A549 (cell line): ENCODE data around the gene FRMD4A.

Experiments
- CHD4 ChIP-seq: fragments of 200-600 bp; sonication (generic); IDR thresholded peaks from 2 replicates; pipeline ENCODE4 v1.6.1; 2016; ENCODE audit warnings: antibody characterized with exemption, mild to moderate bottlenecking, borderline replicate concordance
- EP300 ChIP-seq, 2 experiments: fragments of >200 bp; sonication (Bioruptor Twin); formaldehyde crosslinking; IDR thresholded peaks; 2 replicates in 1 of 2; 3 replicates in 1 of 2; pipeline ENCODE4 v1.6.1; 2016 to 2017
- HOXB13 ChIP-seq: fragments of 250-450 bp; sonication (Bioruptor Pico); IDR thresholded peaks from 2 replicates; pipeline ENCODE4 v1.5.0; 2020; ENCODE audit warnings: low read depth, mild to moderate bottlenecking, moderate library complexity
- JUN ChIP-seq, 2 experiments: fragments of >200 bp; sonication (Bioruptor Twin); formaldehyde crosslinking; IDR thresholded peaks; 2 replicates in 1 of 2; 3 replicates in 1 of 2; pipeline ENCODE4 v1.6.1; 2016 to 2017
- MAZ ChIP-seq: fragments of 150-350 bp; IDR thresholded peaks from 2 replicates; pipeline ENCODE4 v1.6.1; 2014; ENCODE audit warnings: antibody characterized with exemption, low read depth, low read length, borderline replicate concordance
- NR3C1 ChIP-seq: fragments of >200 bp; sonication (Bioruptor Twin); formaldehyde crosslinking; IDR thresholded peaks from 3 replicates; pipeline ENCODE4 v1.6.1; 2017
- POLR2A ChIP-seq: IDR thresholded peaks from 2 replicates; pipeline ENCODE4 v1.6.1; 2012; ENCODE audit warnings: mild to moderate bottlenecking, low read length
- RAD21 ChIP-seq, 2 experiments: fragments of >200 bp in 1 of 2; sonication (Bioruptor Twin) in 1 of 2; formaldehyde crosslinking in 1 of 2; IDR thresholded peaks in 1 of 2; conservative IDR thresholded peaks in 1 of 2; 2 replicates in 1 of 2; 3 replicates in 1 of 2; pipeline ENCODE4 v1.6.1; 2012 to 2018; ENCODE audit warnings: inconsistent platforms in 1 of 2
- RARB ChIP-seq: fragments of 250-450 bp; sonication (Bioruptor Pico); IDR thresholded peaks from 2 replicates; pipeline ENCODE4 v1.8.0; 2021; ENCODE audit warnings: mild to moderate bottlenecking, moderate library complexity
- SMC3 ChIP-seq: fragments of >200 bp; sonication (Bioruptor Twin); formaldehyde crosslinking; IDR thresholded peaks from 3 replicates; pipeline ENCODE4 v1.6.1; 2018; ENCODE audit warnings: inconsistent platforms
- ZNF302 ChIP-seq: fragments of 250-450 bp; sonication (Bioruptor Pico); IDR thresholded peaks from 2 replicates; pipeline ENCODE4 v1.9.0; 2021; ENCODE audit warnings: inconsistent platforms, mild to moderate bottlenecking, moderate library complexity
- TF ChIP-seq, protein P1 (sequence below): fragments of >200 bp; sonication (Bioruptor Twin); formaldehyde crosslinking; IDR thresholded peaks from 3 replicates; pipeline ENCODE4 v1.5.1; 2016
- TF ChIP-seq, protein P2 (sequence below): IDR thresholded peaks from 2 replicates; pipeline ENCODE4 v1.6.1; 2012

DNA sequence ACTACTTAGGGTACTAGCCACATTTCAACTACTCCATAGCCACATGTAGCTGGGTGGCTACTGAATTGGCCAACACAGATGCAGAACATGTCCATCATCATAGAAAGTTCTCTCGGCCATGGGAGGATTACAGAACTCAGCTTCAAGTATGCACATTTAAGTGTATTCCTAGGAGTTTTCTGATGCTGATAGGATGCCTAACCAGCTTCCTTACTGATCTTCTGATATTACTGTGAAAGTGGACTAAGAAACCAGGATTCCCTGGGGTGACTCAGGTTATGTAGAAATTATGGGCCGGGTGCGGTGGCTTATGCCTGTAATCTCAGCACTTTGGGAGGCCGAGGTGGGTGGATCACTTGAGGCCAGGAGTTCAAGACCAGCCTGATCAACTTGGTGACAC, 125.5 kb downstream of the FRMD4A start:
- TF ChIP-seq, protein P1, sequence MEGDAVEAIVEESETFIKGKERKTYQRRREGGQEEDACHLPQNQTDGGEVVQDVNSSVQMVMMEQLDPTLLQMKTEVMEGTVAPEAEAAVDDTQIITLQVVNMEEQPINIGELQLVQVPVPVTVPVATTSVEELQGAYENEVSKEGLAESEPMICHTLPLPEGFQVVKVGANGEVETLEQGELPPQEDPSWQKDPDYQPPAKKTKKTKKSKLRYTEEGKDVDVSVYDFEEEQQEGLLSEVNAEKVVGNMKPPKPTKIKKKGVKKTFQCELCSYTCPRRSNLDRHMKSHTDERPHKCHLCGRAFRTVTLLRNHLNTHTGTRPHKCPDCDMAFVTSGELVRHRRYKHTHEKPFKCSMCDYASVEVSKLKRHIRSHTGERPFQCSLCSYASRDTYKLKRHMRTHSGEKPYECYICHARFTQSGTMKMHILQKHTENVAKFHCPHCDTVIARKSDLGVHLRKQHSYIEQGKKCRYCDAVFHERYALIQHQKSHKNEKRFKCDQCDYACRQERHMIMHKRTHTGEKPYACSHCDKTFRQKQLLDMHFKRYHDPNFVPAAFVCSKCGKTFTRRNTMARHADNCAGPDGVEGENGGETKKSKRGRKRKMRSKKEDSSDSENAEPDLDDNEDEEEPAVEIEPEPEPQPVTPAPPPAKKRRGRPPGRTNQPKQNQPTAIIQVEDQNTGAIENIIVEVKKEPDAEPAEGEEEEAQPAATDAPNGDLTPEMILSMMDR = no peak
- TF ChIP-seq EP300 (IDR thresholded peaks at IDR 0.05) (no peak), RAD21 (conservative IDR thresholded peaks at IDR 0.05 in 1 of 2, IDR thresholded peaks at IDR 0.05 in 1 of 2) (no peak), CHD4 (no peak), NR3C1 (no peak), SMC3 (no peak), MAZ (no peak), JUN (IDR thresholded peaks at IDR 0.05) (no peak), HOXB13 (CRISPR knock-in tag) (no peak), POLR2A (no peak), ZNF302 (CRISPR knock-in tag) (no peak), RARB (no peak)
- TF ChIP-seq, protein P2, sequence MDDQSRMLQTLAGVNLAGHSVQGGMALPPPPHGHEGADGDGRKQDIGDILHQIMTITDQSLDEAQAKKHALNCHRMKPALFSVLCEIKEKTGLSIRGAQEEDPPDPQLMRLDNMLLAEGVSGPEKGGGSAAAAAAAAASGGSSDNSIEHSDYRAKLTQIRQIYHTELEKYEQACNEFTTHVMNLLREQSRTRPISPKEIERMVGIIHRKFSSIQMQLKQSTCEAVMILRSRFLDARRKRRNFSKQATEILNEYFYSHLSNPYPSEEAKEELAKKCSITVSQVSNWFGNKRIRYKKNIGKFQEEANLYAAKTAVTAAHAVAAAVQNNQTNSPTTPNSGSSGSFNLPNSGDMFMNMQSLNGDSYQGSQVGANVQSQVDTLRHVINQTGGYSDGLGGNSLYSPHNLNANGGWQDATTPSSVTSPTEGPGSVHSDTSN = no peak
